CD4-positive, alpha-beta memory T cell (primary cell): ENCODE data around the gene EXOC4. TPM values are rescaled to one million over a fixed set of nuclear protein-coding genes. Genes with fewer than 3 reads are reported as not detected.

Experiments
- CTCF ChIA-PET: fragments of 350-600 bp; sonication (Branson Sonifier 250); formaldehyde crosslinking; loops from one replicate; lab custom pipeline; 2021; ENCODE audit warnings: inconsistent platforms; ENCODE audit not compliant: partially characterized antibody; lab: Charles Lee
- POLR2A ChIA-PET: fragments of 350-600 bp; sonication (Branson Sonifier 250); formaldehyde crosslinking; loops from one replicate; lab custom pipeline; 2021; ENCODE audit not compliant: partially characterized antibody; lab: Charles Lee
- DNase-seq, 5 donors: peaks; one replicate each; pipeline versions ENCODE4 v3.0.0 to v3.0.0-alpha.2; 2020 to 2022; ENCODE audit warnings: mixed read lengths in 1 of 5
- H3K27ac ChIP-seq: one replicate; pipeline ENCODE4 v1.7.0; 2013; ENCODE audit warnings: low read depth, low read length
- H3K27me3 ChIP-seq: 2 replicates; pipeline ENCODE4 v1.7.0; 2013; ENCODE audit warnings: mild to moderate bottlenecking, low read length, moderate library complexity; ENCODE audit not compliant: insufficient read depth
- H3K36me3 ChIP-seq: 2 replicates; pipeline ENCODE4 v1.7.0; 2013; ENCODE audit warnings: mild to moderate bottlenecking, low read length, moderate library complexity; ENCODE audit not compliant: insufficient read depth
- H3K4me1 ChIP-seq: 2 replicates; pipeline ENCODE4 v1.7.0; 2013; ENCODE audit warnings: mild to moderate bottlenecking, low read length, moderate library complexity; ENCODE audit not compliant: insufficient read depth
- H3K4me3 ChIP-seq, 2 donors: one replicate each; pipeline ENCODE4 v1.7.0; 2013; ENCODE audit warnings: low read length in 2 of 2, mild to moderate bottlenecking in 1 of 2
- H3K9me3 ChIP-seq, 2 donors: one replicate each; pipeline ENCODE4 v1.7.0; 2013; ENCODE audit warnings: low read length in 2 of 2, control low read depth in 1 of 2; ENCODE audit not compliant: control insufficient read depth in 1 of 2
- H3K27ac Mint-ChIP-seq, 7 donors: one replicate each; pipeline ENCODE4 v1.8.0; 2020 to 2021; ENCODE audit warnings: mixed read lengths in 7 of 7, mild to moderate bottlenecking in 6 of 7, inconsistent platforms in 3 of 7, moderate library complexity in 3 of 7
- H3K27me3 Mint-ChIP-seq, 2 donors: one replicate each; pipeline ENCODE4 v1.8.0; 2020 to 2021; ENCODE audit warnings: mixed read lengths in 2 of 2
- H3K36me3 Mint-ChIP-seq, 2 donors: one replicate each; pipeline ENCODE4 v1.8.0; 2020 to 2021; ENCODE audit warnings: mixed read lengths in 2 of 2, inconsistent platforms in 1 of 2, mild to moderate bottlenecking in 1 of 2
- H3K4me1 Mint-ChIP-seq, 4 donors: one replicate each; pipeline ENCODE4 v1.8.0; 2020 to 2021; ENCODE audit warnings: mixed read lengths in 4 of 4, mild to moderate bottlenecking in 1 of 4
- H3K4me3 Mint-ChIP-seq, 8 donors: one replicate each; pipeline ENCODE4 v1.8.0; 2020 to 2021; ENCODE audit warnings: mixed read lengths in 8 of 8, mild to moderate bottlenecking in 7 of 8, moderate library complexity in 6 of 8, inconsistent platforms in 3 of 8
- H3K9me3 Mint-ChIP-seq, 8 donors: one replicate each; pipeline ENCODE4 v1.8.0; 2020 to 2021; ENCODE audit warnings: mixed read lengths in 8 of 8, mild to moderate bottlenecking in 5 of 8, inconsistent platforms in 3 of 8, moderate library complexity in 1 of 8
- intact Hi-C: fragments of 100-400 bp; cut with micrococcal nuclease; formaldehyde crosslinking; loops from one replicate; pipeline ENCODE4 v1.15.1; 2023
- polyA plus RNA-seq, 2 donors: library from polyadenylated mRNA; unstranded; fragments of 300-500 nt; fragmentation: Illumina TruSeq; gene quantifications; one replicate each; pipeline ENCODE4 v1.2.3, GENCODE V29; 2021
- total RNA-seq, 2 experiments: library from RNA; stranded (reverse); gene quantifications; one replicate each; pipeline ENCODE4 v1.2.3, GENCODE V29; 2021

Gene EXOC4
- total and polyA plus RNA-seq, 4 experiments from 2014 or later: 33.8 to 81.2 (median 58.1) TPM

- no peaks in the 10 kb centered on the region for H3K27me3 ChIP-seq
- Mint-ChIP-seq H3K9me3 (no peaks in the 10 kb centered on the region), H3K27me3 (no peaks in the 10 kb centered on the region), H3K4me3 (no peak overlapping the region), H3K4me1 (no peaks in the 10 kb centered on the region), H3K36me3 (peaks cover 29 to 54% of the 10 kb centered on the region in 2 donors), H3K27ac (no peak overlapping the region)
- DNase-seq: no peak
- no peaks in the 10 kb centered on the region for H3K9me3 ChIP-seq
- intact Hi-C loops: no loop called here
- no peak overlapping the region for H3K4me3 ChIP-seq
- ChIA-PET CTCF (no interaction called here), POLR2A (no interaction called here)
- no peak overlapping the region for H3K27ac ChIP-seq
- peaks cover 8% of the 10 kb centered on the region for H3K36me3 ChIP-seq
- H3K4me1 ChIP-seq: no peaks in the 10 kb centered on the region
Measured at GRCh38 chr7:133934977-133935330, 682.1 kb downstream of the EXOC4 start.

- H3K9me3 Mint-ChIP-seq: no peaks in the 10 kb centered on the region
- Histone ChIP-seq H3K4me3 (no peak overlapping the region), H3K9me3 (no peaks in the 10 kb centered on the region), H3K27ac (no peak overlapping the region), H3K27me3 (no peaks in the 10 kb centered on the region), H3K36me3 (peaks cover 8% of the 10 kb centered on the region), H3K4me1 (no peaks in the 10 kb centered on the region)
- H3K27me3 Mint-ChIP-seq: no peaks in the 10 kb centered on the region
- ChIA-PET CTCF (no interaction called here), POLR2A (no interaction called here)
- intact Hi-C loops: no loop called here
- peaks cover 36 to 63% of the 10 kb centered on the region in 2 donors for H3K36me3 Mint-ChIP-seq
- no peak overlapping the region for H3K4me3 Mint-ChIP-seq
- no peak for DNase-seq
- H3K27ac Mint-ChIP-seq: no peak overlapping the region
- no peaks in the 10 kb centered on the region for H3K4me1 Mint-ChIP-seq
Measured at GRCh38 chr7:133936074-133936473, 683.2 kb downstream of the EXOC4 start.

GRCh38 chr7:133937786-133938185 lies 684.9 kb downstream of the EXOC4 start:
- Mint-ChIP-seq H3K27ac (no peak overlapping the region), H3K9me3 (no peaks in the 10 kb centered on the region), H3K36me3 (peaks cover 40 to 67% of the 10 kb centered on the region in 2 donors), H3K4me3 (no peak overlapping the region), H3K4me1 (no peaks in the 10 kb centered on the region), H3K27me3 (no peaks in the 10 kb centered on the region)
- Histone ChIP-seq H3K36me3 (peaks cover 8% of the 10 kb centered on the region), H3K27ac (no peak overlapping the region), H3K9me3 (no peaks in the 10 kb centered on the region), H3K4me1 (no peaks in the 10 kb centered on the region), H3K4me3 (no peak overlapping the region), H3K27me3 (no peaks in the 10 kb centered on the region)
- DNase-seq: no peak
- ChIA-PET CTCF (no interaction called here), POLR2A (no interaction called here)
- intact Hi-C loops: no loop called here

GRCh38 chr7:133940368-133940767 lies 687.5 kb downstream of the EXOC4 start:
- POLR2A ChIA-PET: no interaction called here
- Mint-ChIP-seq H3K4me3 (no peak overlapping the region), H3K27me3 (no peaks in the 10 kb centered on the region), H3K27ac (no peak overlapping the region), H3K4me1 (no peaks in the 10 kb centered on the region), H3K9me3 (no peaks in the 10 kb centered on the region), H3K36me3 (peaks cover 37 to 65% of the 10 kb centered on the region in 2 donors)
- DNase-seq: no peak
- Histone ChIP-seq H3K36me3 (peaks cover 8% of the 10 kb centered on the region), H3K27ac (no peak overlapping the region), H3K27me3 (no peaks in the 10 kb centered on the region), H3K4me1 (no peaks in the 10 kb centered on the region), H3K4me3 (no peak overlapping the region), H3K9me3 (no peaks in the 10 kb centered on the region)
- intact Hi-C loops: no loop called here
- CTCF ChIA-PET: interaction anchor here (1.2 kb wide), 1 partner anchor 12 kb away, joined by 3 read pairs; no protein-coding TSS in a partner anchor

GRCh38 chr7:133941496-133941895 lies 688.6 kb downstream of the EXOC4 start:
- H3K9me3 Mint-ChIP-seq: no peaks in the 10 kb centered on the region
- CTCF ChIA-PET: interaction anchor here (1.2 kb wide), 1 partner anchor 10 kb away, joined by 3 read pairs; no protein-coding TSS in a partner anchor
- no peaks in the 10 kb centered on the region for H3K27me3 Mint-ChIP-seq
- no peak overlapping the region for H3K4me3 Mint-ChIP-seq
- H3K27ac Mint-ChIP-seq: peak overlapping the region in 1 of 7 donors; percentile 5
- POLR2A ChIA-PET: no interaction called here
- no peak for DNase-seq
- intact Hi-C loops: no loop called here
- Histone ChIP-seq H3K27ac (no peak overlapping the region), H3K4me1 (no peaks in the 10 kb centered on the region), H3K27me3 (no peaks in the 10 kb centered on the region), H3K9me3 (no peaks in the 10 kb centered on the region), H3K4me3 (no peak overlapping the region), H3K36me3 (peaks cover 8% of the 10 kb centered on the region)
- peaks cover 33 to 61% of the 10 kb centered on the region in 2 donors for H3K36me3 Mint-ChIP-seq
- H3K4me1 Mint-ChIP-seq: peaks cover 0 to 3% (median 0%) of the 10 kb centered on the region in 4 donors

GRCh38 chr7:133945497-133945896 lies 692.6 kb downstream of the EXOC4 start:
- Mint-ChIP-seq H3K9me3 (no peaks in the 10 kb centered on the region), H3K27me3 (no peaks in the 10 kb centered on the region), H3K4me1 (peaks cover 0 to 3% (median 0%) of the 10 kb centered on the region in 4 donors), H3K27ac (no peak overlapping the region), H3K4me3 (no peak overlapping the region), H3K36me3 (peaks cover 25 to 46% of the 10 kb centered on the region in 2 donors)
- no peak overlapping the region for H3K4me3 ChIP-seq
- H3K36me3 ChIP-seq: no peaks in the 10 kb centered on the region
- CTCF ChIA-PET: no interaction called here
- H3K27ac ChIP-seq: no peak overlapping the region
- H3K4me1 ChIP-seq: no peaks in the 10 kb centered on the region
- H3K27me3 ChIP-seq: no peaks in the 10 kb centered on the region
- no peaks in the 10 kb centered on the region for H3K9me3 ChIP-seq
- no peak for DNase-seq
- POLR2A ChIA-PET: no interaction called here
- intact Hi-C loops: no loop called here

GRCh38 chr7:133947458-133948254 lies 694.8 kb downstream of the EXOC4 start:
- H3K4me1 ChIP-seq: no peaks in the 10 kb centered on the region
- H3K9me3 ChIP-seq: no peaks in the 10 kb centered on the region
- peaks cover 34 to 48% of the 10 kb centered on the region in 2 donors for H3K36me3 Mint-ChIP-seq
- no peaks in the 10 kb centered on the region for H3K27me3 ChIP-seq
- POLR2A ChIA-PET: no interaction called here
- no peak overlapping the region for H3K4me3 ChIP-seq
- intact Hi-C loops: no loop called here
- no peak for DNase-seq
- H3K4me3 Mint-ChIP-seq: no peak overlapping the region
- H3K27me3 Mint-ChIP-seq: no peaks in the 10 kb centered on the region
- no peak overlapping the region for H3K27ac Mint-ChIP-seq
- H3K27ac ChIP-seq: no peak overlapping the region
- no peaks in the 10 kb centered on the region for H3K9me3 Mint-ChIP-seq
- CTCF ChIA-PET: interaction anchor here (0.5 kb wide), 1 partner anchor 553 kb away, joined by 3 read pairs; no protein-coding TSS in a partner anchor
- H3K36me3 ChIP-seq: no peaks in the 10 kb centered on the region
- peaks cover 0 to 3% (median 0%) of the 10 kb centered on the region in 4 donors for H3K4me1 Mint-ChIP-seq
